PC-9 (cell line): ENCODE measurements around the gene LHFPL2.

Experiments
- EZH2 ChIP-seq: fragments of 200-600 bp; sonication (generic); IDR thresholded peaks from 2 replicates; pipeline ENCODE4 v1.8.0; 2017; ENCODE audit warnings: antibody characterized with exemption, low read depth
- TF ChIP-seq, protein P1 (sequence below): fragments of 200-600 bp; sonication (generic); conservative IDR thresholded peaks from 2 replicates; pipeline ENCODE4 v1.6.1; 2017; ENCODE audit warnings: mixed run types, antibody characterized with exemption, mild to moderate bottlenecking, moderate library complexity

- TF ChIP-seq, protein P1, sequence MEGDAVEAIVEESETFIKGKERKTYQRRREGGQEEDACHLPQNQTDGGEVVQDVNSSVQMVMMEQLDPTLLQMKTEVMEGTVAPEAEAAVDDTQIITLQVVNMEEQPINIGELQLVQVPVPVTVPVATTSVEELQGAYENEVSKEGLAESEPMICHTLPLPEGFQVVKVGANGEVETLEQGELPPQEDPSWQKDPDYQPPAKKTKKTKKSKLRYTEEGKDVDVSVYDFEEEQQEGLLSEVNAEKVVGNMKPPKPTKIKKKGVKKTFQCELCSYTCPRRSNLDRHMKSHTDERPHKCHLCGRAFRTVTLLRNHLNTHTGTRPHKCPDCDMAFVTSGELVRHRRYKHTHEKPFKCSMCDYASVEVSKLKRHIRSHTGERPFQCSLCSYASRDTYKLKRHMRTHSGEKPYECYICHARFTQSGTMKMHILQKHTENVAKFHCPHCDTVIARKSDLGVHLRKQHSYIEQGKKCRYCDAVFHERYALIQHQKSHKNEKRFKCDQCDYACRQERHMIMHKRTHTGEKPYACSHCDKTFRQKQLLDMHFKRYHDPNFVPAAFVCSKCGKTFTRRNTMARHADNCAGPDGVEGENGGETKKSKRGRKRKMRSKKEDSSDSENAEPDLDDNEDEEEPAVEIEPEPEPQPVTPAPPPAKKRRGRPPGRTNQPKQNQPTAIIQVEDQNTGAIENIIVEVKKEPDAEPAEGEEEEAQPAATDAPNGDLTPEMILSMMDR, result no peak
- no peak for TF ChIP-seq EZH2
Measured at GRCh38 chr5:78574131-78574673, 74.4 kb downstream of the LHFPL2 start.
